COLO668 (cell line): ENCODE results near the gene CHST8.

Experiments used
- DNase-seq: peaks from one replicate; lab custom pipeline; 2025; ENCODE audit not compliant: unreplicated experiment; lab: John Stamatoyannopoulos, UW

Gene CHST8

GRCh38 chr19:33673258-33673875 lies 51.6 kb downstream of the CHST8 start:
- DNase-seq = no peak

GRCh38 chr19:33673996-33674625 lies 52.4 kb downstream of the CHST8 start:
- DNase-seq = no peak

GRCh38 chr19:33674626-33675367 lies 53.0 kb downstream of the CHST8 start:
- no peak for DNase-seq

GRCh38 chr19:33675501-33676124 lies 53.9 kb downstream of the CHST8 start:
- no peak for DNase-seq

- DNase-seq = no peak
Observed at GRCh38 chr19:33676999-33677665, 55.4 kb downstream of the CHST8 start.

GRCh38 chr19:33677745-33678426 lies 56.1 kb downstream of the CHST8 start:
- DNase-seq = no peak

- DNase-seq = no peak
Observed at GRCh38 chr19:33678796-33679585, 57.2 kb downstream of the CHST8 start.

- DNase-seq = no peak
Observed at GRCh38 chr19:33679696-33680095, 57.9 kb downstream of the CHST8 start.

- DNase-seq = no peak
Observed at GRCh38 chr19:33681081-33681680, 59.4 kb downstream of the CHST8 start.

- DNase-seq = no peak
Observed at GRCh38 chr19:33683881-33684537, 62.3 kb downstream of the CHST8 start.

GRCh38 chr19:33684538-33685232 lies 62.9 kb downstream of the CHST8 start:
- DNase-seq = no peak

GRCh38 chr19:33685541-33685940 lies 63.8 kb downstream of the CHST8 start:
- no peak for DNase-seq

GRCh38 chr19:33686262-33686661 lies 64.5 kb downstream of the CHST8 start:
- DNase-seq = no peak

GRCh38 chr19:33686687-33687480 lies 65.1 kb downstream of the CHST8 start:
- DNase-seq = no peak

GRCh38 chr19:33687481-33688170 lies 65.9 kb downstream of the CHST8 start:
- DNase-seq = no peak

GRCh38 chr19:33688171-33688992 lies 66.6 kb downstream of the CHST8 start:
- no peak for DNase-seq
